Ascending aorta (tissue), 2 donors: Measurements from ENCODE around the gene FGD2. TPM values are rescaled to one million over a fixed set of nuclear protein-coding genes. Genes with fewer than 3 reads are reported as not detected.

Experiments used
- DNase-seq, 2 donors: peaks; one replicate each; pipeline ENCODE4 v3.0.0-alpha.2; 2019; ENCODE audit warnings: low spot score in 2 of 2
- H3K27ac ChIP-seq, 2 donors: fragments of 200-600 bp; sonication (generic); one replicate each; pipeline ENCODE4 v1.5.1; 2016 to 2017; ENCODE audit warnings: mild to moderate bottlenecking in 1 of 2
- H3K27me3 ChIP-seq: fragments of 200-600 bp; sonication (generic); one replicate; pipeline ENCODE4 v1.5.1; 2017
- H3K36me3 ChIP-seq, 2 donors: fragments of 200-600 bp; sonication (generic); one replicate each; pipeline ENCODE4 v1.5.1; 2016
- H3K4me1 ChIP-seq, 2 donors: fragments of 200-600 bp; sonication (generic); one replicate each; pipeline ENCODE4 v1.5.1; 2016 to 2017; ENCODE audit warnings: mild to moderate bottlenecking in 1 of 2
- H3K4me3 ChIP-seq, 2 donors: fragments of 200-600 bp; sonication (generic); one replicate each; pipeline ENCODE4 v1.5.1; 2016 to 2017; ENCODE audit warnings: mild to moderate bottlenecking in 1 of 2
- H3K9me3 ChIP-seq, 2 donors: fragments of 200-600 bp; sonication (generic); one replicate each; pipeline ENCODE4 v1.5.1; 2016
- intact Hi-C: fragments of 100-400 bp; cut with DNase I; formaldehyde crosslinking; loops from one replicate; pipeline ENCODE4 v1.15.1; 2023
- total RNA-seq: library from RNA; depleted of rRNA; stranded (reverse); fragments of >200 nt; gene quantifications from one replicate; pipeline ENCODE4 v1.1.0, GENCODE V29; 2016
- TF ChIP-seq, protein P1 (sequence below), 3 experiments: fragments of 200-600 bp in 2 of 3; fragments of 450-650 bp in 1 of 3; sonication (generic) in 2 of 3; IDR thresholded peaks; one replicate each; pipeline ENCODE4 v1.5.1; 2016 to 2019; ENCODE audit warnings: antibody characterized with exemption in 3 of 3, mild to moderate bottlenecking in 1 of 3, moderate library complexity in 1 of 3

FGD2 gene
- total RNA-seq, 1 donor from 2014 or later = 49.4 TPM

- Histone ChIP-seq H3K27me3 (no peaks in the 10 kb centered on the region), H3K9me3 (peaks cover 0 to 3% of the 10 kb centered on the region in 2 donors), H3K4me1 (no peaks in the 10 kb centered on the region), H3K36me3 (no peaks in the 10 kb centered on the region), H3K4me3 (no peak overlapping the region), H3K27ac (no peak overlapping the region)
- TF ChIP-seq, protein P1, sequence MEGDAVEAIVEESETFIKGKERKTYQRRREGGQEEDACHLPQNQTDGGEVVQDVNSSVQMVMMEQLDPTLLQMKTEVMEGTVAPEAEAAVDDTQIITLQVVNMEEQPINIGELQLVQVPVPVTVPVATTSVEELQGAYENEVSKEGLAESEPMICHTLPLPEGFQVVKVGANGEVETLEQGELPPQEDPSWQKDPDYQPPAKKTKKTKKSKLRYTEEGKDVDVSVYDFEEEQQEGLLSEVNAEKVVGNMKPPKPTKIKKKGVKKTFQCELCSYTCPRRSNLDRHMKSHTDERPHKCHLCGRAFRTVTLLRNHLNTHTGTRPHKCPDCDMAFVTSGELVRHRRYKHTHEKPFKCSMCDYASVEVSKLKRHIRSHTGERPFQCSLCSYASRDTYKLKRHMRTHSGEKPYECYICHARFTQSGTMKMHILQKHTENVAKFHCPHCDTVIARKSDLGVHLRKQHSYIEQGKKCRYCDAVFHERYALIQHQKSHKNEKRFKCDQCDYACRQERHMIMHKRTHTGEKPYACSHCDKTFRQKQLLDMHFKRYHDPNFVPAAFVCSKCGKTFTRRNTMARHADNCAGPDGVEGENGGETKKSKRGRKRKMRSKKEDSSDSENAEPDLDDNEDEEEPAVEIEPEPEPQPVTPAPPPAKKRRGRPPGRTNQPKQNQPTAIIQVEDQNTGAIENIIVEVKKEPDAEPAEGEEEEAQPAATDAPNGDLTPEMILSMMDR (IDR thresholded peaks at IDR 0.05) = no peak
- no peak for DNase-seq
- intact Hi-C loops = no loop called here
Observed at GRCh38 chr6:37027811-37028469, 22.5 kb downstream of the FGD2 start.

DNA sequence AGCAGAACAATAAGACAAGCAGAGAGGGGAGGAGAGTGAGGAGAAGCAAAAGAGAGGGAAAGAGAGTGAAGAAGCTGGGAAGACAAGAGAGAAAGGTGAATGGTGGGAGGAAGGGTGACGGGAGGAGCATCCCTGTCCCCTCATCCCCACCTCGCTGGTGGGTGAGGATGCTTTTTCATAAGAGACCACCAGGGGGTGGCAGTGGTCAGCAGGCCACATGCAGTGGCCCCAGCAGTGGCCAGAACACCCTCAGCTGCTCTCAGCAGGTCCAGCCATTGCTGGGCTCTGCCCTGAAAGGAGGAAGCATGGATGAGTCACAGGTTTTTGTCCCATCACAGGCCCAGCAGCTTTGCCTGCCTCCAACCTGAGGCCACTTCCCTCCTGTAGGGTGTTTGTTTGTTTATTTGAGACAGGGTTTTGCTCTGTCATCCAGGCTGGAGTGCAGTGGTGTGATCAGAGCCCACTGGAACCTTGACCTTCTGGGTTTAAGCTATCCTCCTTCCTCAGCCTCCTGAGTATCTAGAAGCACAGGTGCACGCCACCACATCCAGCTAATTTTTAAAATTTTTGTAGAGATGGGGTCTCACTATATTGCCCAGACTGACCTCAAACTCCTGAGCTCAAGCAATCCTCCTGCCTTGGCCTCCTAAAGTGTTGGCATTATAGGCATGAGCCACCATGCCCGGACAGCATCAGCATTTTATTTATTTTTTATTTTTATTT, 24.0 kb downstream of the FGD2 start:
- peak; percentile 62 to 83 for DNase-seq
- Histone ChIP-seq H3K4me1 (no peaks in the 10 kb centered on the region), H3K27ac (no peak overlapping the region), H3K9me3 (peaks cover 0 to 3% of the 10 kb centered on the region in 2 donors), H3K27me3 (no peaks in the 10 kb centered on the region), H3K36me3 (no peaks in the 10 kb centered on the region), H3K4me3 (no peak overlapping the region)
- TF ChIP-seq, protein P1 (IDR thresholded peaks at IDR 0.05) = peak; percentile 41 to 62 (median 61)
- intact Hi-C loops = loop anchor here (1.0 kb wide), 1 partner anchor 181 kb away; no protein-coding TSS in a partner anchor

DNA sequence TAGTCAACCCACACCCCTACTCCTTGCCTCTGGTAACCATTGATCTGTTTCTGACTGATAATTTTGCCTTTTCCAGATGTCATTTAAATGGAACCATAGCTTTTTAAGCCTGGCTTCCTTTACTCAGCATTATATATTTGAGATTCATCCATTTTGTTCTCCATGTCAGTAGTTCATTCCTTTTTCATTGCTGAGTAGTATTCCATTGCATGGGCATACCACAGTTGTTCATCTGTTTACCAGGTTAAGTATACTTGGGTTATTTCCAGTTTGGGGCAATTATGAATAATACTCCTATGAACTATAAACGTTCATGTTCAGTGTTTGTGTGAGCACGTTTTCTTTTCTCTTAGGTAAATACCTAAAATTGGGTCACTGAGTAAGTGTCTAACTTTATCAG, 25.1 kb downstream of the FGD2 start:
- Histone ChIP-seq H3K4me1 (no peaks in the 10 kb centered on the region), H3K36me3 (no peaks in the 10 kb centered on the region), H3K27me3 (no peaks in the 10 kb centered on the region), H3K9me3 (peaks cover 0 to 3% of the 10 kb centered on the region in 2 donors), H3K4me3 (no peak overlapping the region), H3K27ac (no peak overlapping the region)
- intact Hi-C loops = no loop called here
- no peak for DNase-seq
- TF ChIP-seq, protein P1 (IDR thresholded peaks at IDR 0.05) = no peak

- DNase-seq = no peak
- no peaks in the 10 kb centered on the region for H3K27me3 ChIP-seq
- intact Hi-C loops = no loop called here
- no peak overlapping the region for H3K27ac ChIP-seq
- H3K36me3 ChIP-seq = no peaks in the 10 kb centered on the region
- no peak overlapping the region for H3K4me3 ChIP-seq
- TF ChIP-seq, protein P1 (IDR thresholded peaks at IDR 0.05) = no peak
- peaks cover 0 to 3% of the 10 kb centered on the region in 2 donors for H3K9me3 ChIP-seq
- no peaks in the 10 kb centered on the region for H3K4me1 ChIP-seq
Observed at GRCh38 chr6:37032239-37032638, 26.8 kb downstream of the FGD2 start.

GRCh38 chr6:37033255-37033654, 27.8 kb downstream of the FGD2 start:
- intact Hi-C loops = no loop called here
- no peaks in the 10 kb centered on the region for H3K27me3 ChIP-seq
- no peaks in the 10 kb centered on the region for H3K4me1 ChIP-seq
- H3K4me3 ChIP-seq = no peak overlapping the region
- no peaks in the 10 kb centered on the region for H3K36me3 ChIP-seq
- DNase-seq = no peak
- TF ChIP-seq, protein P1 (IDR thresholded peaks at IDR 0.05) = no peak
- peaks cover 0 to 3% of the 10 kb centered on the region in 2 donors for H3K9me3 ChIP-seq
- no peak overlapping the region for H3K27ac ChIP-seq
